GM10248 (cell line): ENCODE results near the gene BCAS1.

Source experiments
- CTCF ChIA-PET: fragments of 300-600 bp; sonication (Branson Sonifier 250); formaldehyde crosslinking; extraction: SDS; loops from one replicate; lab custom pipeline; 2021; ENCODE audit warnings: antibody characterized with exemption; lab: Yijun Ruan, JAX
- POLR2A ChIA-PET: fragments of 350-650 bp; sonication (Branson Sonifier 250); formaldehyde crosslinking; extraction: SDS; loops from one replicate; lab custom pipeline; 2020; ENCODE audit warnings: antibody characterized with exemption; lab: Yijun Ruan, JAX
- DNase-seq: peaks from one replicate; pipeline ENCODE4 v3.0.0; 2012; ENCODE audit errors: extremely low spot score
- CTCF ChIP-seq: IDR thresholded peaks from 2 replicates; pipeline ENCODE4 v1.5.1; 2012; ENCODE audit warnings: mild to moderate bottlenecking, low read depth; ENCODE audit errors: extremely low read depth, missing control alignments, control extremely low read depth

Gene BCAS1

GRCh38 chr20:53966774-53967398, 103.5 kb downstream of the BCAS1 start:
- POLR2A ChIA-PET = no interaction called here
- CTCF ChIA-PET = interaction anchor here (0.7 kb wide), 1 partner anchor 17 kb away, joined by 3 read pairs; no protein-coding TSS in a partner anchor
- no peak for DNase-seq
- TF ChIP-seq CTCF = no peak

DNA sequence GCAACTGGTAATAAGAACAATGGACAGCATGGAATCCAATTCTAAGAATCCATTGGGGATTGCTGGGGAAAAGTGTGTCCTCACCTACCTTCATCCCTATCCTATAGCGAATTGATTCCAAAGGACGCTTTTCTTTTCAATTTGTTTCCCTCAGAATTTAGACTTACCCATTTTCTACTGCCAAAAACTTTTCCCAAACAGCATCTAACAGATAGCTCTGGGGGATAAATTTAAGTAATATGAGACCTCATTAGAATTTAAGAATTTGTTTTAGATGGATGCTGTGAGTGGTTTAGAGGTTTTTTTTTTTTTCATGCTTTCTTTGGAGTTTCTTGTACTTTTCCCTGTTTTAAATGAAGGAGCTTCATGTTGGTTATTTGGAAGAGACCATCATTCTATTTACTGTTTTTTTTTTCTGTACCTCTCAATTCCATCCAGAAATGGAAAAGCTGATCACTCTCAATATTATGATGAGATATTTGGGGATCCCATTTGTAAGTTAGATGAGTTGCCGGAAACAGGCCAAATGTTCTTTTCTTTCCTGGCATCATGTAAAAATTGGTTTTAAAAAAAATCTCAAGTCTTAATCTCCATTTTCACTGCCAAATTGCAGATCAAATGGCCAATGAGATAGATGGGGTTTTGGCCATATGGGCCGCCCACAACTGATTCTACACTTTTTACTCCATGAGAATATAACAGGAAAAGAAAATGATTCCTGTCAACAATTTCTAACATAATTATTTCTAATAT, 105.7 kb downstream of the BCAS1 start:
- no peak for DNase-seq

GRCh38 chr20:53964067-53964466, 106.3 kb downstream of the BCAS1 start:
- no peak for TF ChIP-seq CTCF
- DNase-seq = no peak
- ChIA-PET POLR2A (no interaction called here), CTCF (no interaction called here)

More for the DNA sequence above, 105.7 kb downstream of the BCAS1 start:
- TF ChIP-seq CTCF = no peak
- CTCF ChIA-PET = no interaction called here
- POLR2A ChIA-PET = no interaction called here

DNA sequence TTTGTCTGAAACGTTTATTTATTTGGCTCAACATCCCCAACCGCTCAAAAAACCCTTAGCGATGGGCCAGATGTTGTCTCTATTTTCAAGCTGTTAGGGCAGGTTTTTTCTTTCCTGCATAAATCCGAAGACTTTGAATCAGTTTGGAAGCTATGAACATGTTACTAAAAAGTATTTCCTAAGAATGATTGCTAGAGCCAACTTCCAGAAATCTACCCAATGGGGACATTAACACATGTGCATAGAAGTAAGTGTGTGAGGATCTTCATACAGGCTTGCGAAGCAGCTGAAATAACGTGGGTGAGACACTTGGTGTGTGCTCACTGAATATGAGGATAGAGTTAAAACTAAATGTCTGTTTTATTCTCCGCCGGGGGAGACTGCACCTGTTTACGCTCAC, 106.8 kb downstream of the BCAS1 start:
- TF ChIP-seq CTCF = no peak
- POLR2A ChIA-PET = no interaction called here
- DNase-seq = no peak
- CTCF ChIA-PET = no interaction called here

DNA sequence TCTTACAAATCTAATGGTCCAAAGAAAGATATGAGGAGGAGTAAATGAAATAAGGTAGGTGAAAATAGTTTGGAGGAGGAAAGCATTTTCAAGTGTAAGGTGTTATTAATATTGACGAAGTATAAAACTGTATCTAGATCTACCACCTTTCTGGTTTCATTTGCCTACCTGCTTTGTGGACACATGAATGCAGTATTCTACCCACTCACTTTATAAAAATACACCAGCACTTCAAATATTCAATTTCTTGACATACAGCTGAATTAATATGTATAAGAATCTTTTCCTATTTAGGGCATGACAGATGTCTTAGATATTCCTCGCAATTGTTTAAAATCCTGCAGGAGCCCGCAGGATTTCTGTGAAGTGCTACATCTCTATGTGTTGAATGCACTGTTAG, 108.0 kb downstream of the BCAS1 start:
- CTCF ChIA-PET = interaction anchor here (1.2 to 2.4 kb wide), 4 partner anchors 20 to 550 kb away, joined by 3 to 9 read pairs (median 4); no protein-coding TSS in a partner anchor
- POLR2A ChIA-PET = no interaction called here
- DNase-seq = no peak
- TF ChIP-seq CTCF = no peak

GRCh38 chr20:53961527-53961926, 108.9 kb downstream of the BCAS1 start:
- ChIA-PET CTCF (interaction anchor here (1.0 to 2.4 kb wide), 8 partner anchors 19 to 549 kb away, joined by 3 to 9 read pairs (median 4); no protein-coding TSS in a partner anchor), POLR2A (no interaction called here)

More at GRCh38 chr20:53961527-53961926, 108.9 kb downstream of the BCAS1 start:
- no peak for TF ChIP-seq CTCF
- DNase-seq = no peak
